CD4-positive, alpha-beta T cell (primary cell): ENCODE measurements around the gene MIXL1. TPM values are rescaled to one million over a fixed set of nuclear protein-coding genes. Genes with fewer than 3 reads are reported as not detected.

Source experiments
- ATAC-seq: fragments of 200-7000 bp; cut with Tn5 transposase; one replicate; pipeline ENCODE4 v1.10.0; 2022; ENCODE audit warnings: mild to moderate bottlenecking; ENCODE audit not compliant: poor library complexity
- CTCF ChIA-PET: fragments of 350-600 bp; sonication (Branson Sonifier 250); formaldehyde crosslinking; loops from one replicate; lab custom pipeline; 2021; ENCODE audit warnings: antibody characterized with exemption, inconsistent platforms; lab: Charles Lee
- POLR2A ChIA-PET: fragments of 350-600 bp; sonication (Branson Sonifier 250); formaldehyde crosslinking; loops from one replicate; lab custom pipeline; 2021; ENCODE audit warnings: antibody characterized with exemption, inconsistent platforms; lab: Charles Lee
- DNase-seq, 14 experiments: peaks; one replicate each; pipeline ENCODE4 v3.0.0-alpha.2; 2013 to 2020; ENCODE audit warnings: mixed read lengths in 2 of 14
- H3K27ac ChIP-seq, 2 donors: one replicate each; pipeline versions ENCODE4 v1.5.1 to v1.7.0; 2013; ENCODE audit warnings: low read length in 2 of 2, low read depth in 1 of 2, mild to moderate bottlenecking in 1 of 2
- H3K27me3 ChIP-seq, 2 experiments: 1 replicate in 1 of 2; 2 replicates in 1 of 2; pipeline versions ENCODE4 v1.6.1 to v1.7.0; 2013; ENCODE audit warnings: low read length in 2 of 2, control low read depth in 1 of 2, mild to moderate bottlenecking in 1 of 2, moderate library complexity in 1 of 2; ENCODE audit not compliant: insufficient read depth in 2 of 2, control insufficient read depth in 1 of 2
- H3K36me3 ChIP-seq: one replicate; pipeline ENCODE4 v1.6.1; 2013; ENCODE audit warnings: low read length, control low read depth; ENCODE audit not compliant: insufficient read depth
- H3K4me1 ChIP-seq: one replicate; pipeline ENCODE4 v1.6.1; 2013; ENCODE audit warnings: low read length, control low read depth; ENCODE audit not compliant: insufficient read depth
- H3K4me3 ChIP-seq: one replicate; pipeline ENCODE4 v1.5.1; 2013; ENCODE audit warnings: mild to moderate bottlenecking, low read length, moderate library complexity
- H3K9me3 ChIP-seq, 2 experiments: 1 replicate in 1 of 2; 2 replicates in 1 of 2; pipeline versions ENCODE4 v1.6.1 to v1.7.0; 2013; ENCODE audit warnings: low read length in 2 of 2, mild to moderate bottlenecking in 2 of 2, control low read depth in 1 of 2, moderate library complexity in 1 of 2; ENCODE audit not compliant: control insufficient read depth in 1 of 2, insufficient read depth in 1 of 2
- H3K27ac Mint-ChIP-seq: one replicate; pipeline ENCODE4 v1.8.0; 2020; ENCODE audit warnings: mixed read lengths
- H3K27me3 Mint-ChIP-seq: one replicate; pipeline ENCODE4 v1.8.0; 2021; ENCODE audit warnings: mixed read lengths
- H3K36me3 Mint-ChIP-seq: one replicate; pipeline ENCODE4 v1.8.0; 2021; ENCODE audit warnings: low read depth, mixed read lengths
- H3K4me1 Mint-ChIP-seq: one replicate; pipeline ENCODE4 v1.8.0; 2021; ENCODE audit warnings: low read depth, mixed read lengths
- H3K4me3 Mint-ChIP-seq: one replicate; pipeline ENCODE4 v1.8.0; 2020; ENCODE audit warnings: mild to moderate bottlenecking, mixed read lengths
- H3K9me3 Mint-ChIP-seq: one replicate; pipeline ENCODE4 v1.8.0; 2020; ENCODE audit warnings: mixed read lengths
- intact Hi-C, 2 experiments: fragments of 100-400 bp; cut with DNase I in 1 of 2; cut with micrococcal nuclease in 1 of 2; formaldehyde crosslinking; loops; one replicate each; pipeline versions ENCODE4 v1.15.1 to v1.9.0; 2023 to 2025; cut with DNase I, micrococcal nuclease
- total RNA-seq, 174 experiments: library from RNA in 2 of 174; stranded (reverse) in 2 of 174; gene quantifications; one replicate each; pipeline ENCODE4 v1.2.3 and lab custom pipeline; 2021 to 2026
- TF ChIP-seq, protein P1 (sequence below): fragments of 200-600 bp; IDR thresholded peaks from one replicate; pipeline ENCODE4 v1.8.0; 2022; ENCODE audit warnings: antibody characterized with exemption, mild to moderate bottlenecking

The MIXL1 gene
- total RNA-seq, 2 experiments from 2014 or later, result not detected

DNA sequence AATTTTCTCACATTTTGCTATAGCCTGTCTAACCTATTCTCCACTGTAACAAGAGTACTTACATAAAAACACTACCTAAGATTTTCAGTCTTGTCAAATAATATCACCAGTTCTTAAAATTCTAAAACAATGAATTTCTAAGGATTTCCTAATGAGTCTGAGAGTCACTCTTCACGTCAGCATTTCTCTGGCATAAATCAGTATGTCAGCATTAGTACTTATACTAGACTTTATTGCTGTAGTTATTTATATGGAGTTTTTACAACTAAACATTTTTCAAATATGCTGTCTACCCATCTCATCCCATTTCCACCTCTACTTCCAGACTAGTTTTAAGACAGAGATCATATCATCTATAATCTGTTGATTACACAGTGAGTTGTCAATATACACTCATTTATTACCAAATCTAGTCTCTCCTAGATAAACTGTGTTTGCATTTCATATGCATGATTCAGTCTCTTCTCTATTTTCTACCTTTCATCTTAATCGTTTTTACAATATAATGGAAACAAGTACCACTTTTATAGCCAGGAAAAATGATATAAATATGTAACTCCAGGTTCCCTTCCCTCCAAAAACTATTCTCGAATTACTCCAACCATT, 52.7 kb downstream of the MIXL1 start:
- TF ChIP-seq, protein P1, sequence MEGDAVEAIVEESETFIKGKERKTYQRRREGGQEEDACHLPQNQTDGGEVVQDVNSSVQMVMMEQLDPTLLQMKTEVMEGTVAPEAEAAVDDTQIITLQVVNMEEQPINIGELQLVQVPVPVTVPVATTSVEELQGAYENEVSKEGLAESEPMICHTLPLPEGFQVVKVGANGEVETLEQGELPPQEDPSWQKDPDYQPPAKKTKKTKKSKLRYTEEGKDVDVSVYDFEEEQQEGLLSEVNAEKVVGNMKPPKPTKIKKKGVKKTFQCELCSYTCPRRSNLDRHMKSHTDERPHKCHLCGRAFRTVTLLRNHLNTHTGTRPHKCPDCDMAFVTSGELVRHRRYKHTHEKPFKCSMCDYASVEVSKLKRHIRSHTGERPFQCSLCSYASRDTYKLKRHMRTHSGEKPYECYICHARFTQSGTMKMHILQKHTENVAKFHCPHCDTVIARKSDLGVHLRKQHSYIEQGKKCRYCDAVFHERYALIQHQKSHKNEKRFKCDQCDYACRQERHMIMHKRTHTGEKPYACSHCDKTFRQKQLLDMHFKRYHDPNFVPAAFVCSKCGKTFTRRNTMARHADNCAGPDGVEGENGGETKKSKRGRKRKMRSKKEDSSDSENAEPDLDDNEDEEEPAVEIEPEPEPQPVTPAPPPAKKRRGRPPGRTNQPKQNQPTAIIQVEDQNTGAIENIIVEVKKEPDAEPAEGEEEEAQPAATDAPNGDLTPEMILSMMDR, result no peak
- H3K4me1 Mint-ChIP-seq, result no peaks in the 10 kb centered on the region
- no peaks in the 10 kb centered on the region for H3K27me3 ChIP-seq
- H3K27ac ChIP-seq, result no peak overlapping the region
- CTCF ChIA-PET, result no interaction called here
- ATAC-seq, result no peak
- H3K9me3 ChIP-seq, result no peaks in the 10 kb centered on the region
- H3K36me3 Mint-ChIP-seq, result peaks cover 25% of the 10 kb centered on the region
- H3K27ac Mint-ChIP-seq, result no peak overlapping the region
- H3K36me3 ChIP-seq, result no peaks in the 10 kb centered on the region
- no peak overlapping the region for H3K4me3 ChIP-seq
- no peaks in the 10 kb centered on the region for H3K27me3 Mint-ChIP-seq
- POLR2A ChIA-PET, result no interaction called here
- no peaks in the 10 kb centered on the region for H3K9me3 Mint-ChIP-seq
- intact Hi-C loops, result no loop called here
- no peak overlapping the region for H3K4me3 Mint-ChIP-seq
- no peak for DNase-seq
- H3K4me1 ChIP-seq, result no peaks in the 10 kb centered on the region

Other genes with a start within 250 kb of the MIXL1 start
- gene SDE2, start 224.3 kb upstream of the MIXL1 start, total RNA-seq, result 10 to 100 TPM; 48.2 to 49.3 TPM
- 100 to 1,000 TPM; 372 to 380 TPM for gene H3-3A, start 160.9 kb upstream of the MIXL1 start, total RNA-seq
- gene ACBD3, start 36.9 kb upstream of the MIXL1 start, total RNA-seq, result 10 to 100 TPM; 26.5 to 28.3 TPM
- 1 to 10 TPM; 1.3 to 1.5 TPM for gene LIN9, start 85.5 kb downstream of the MIXL1 start, total RNA-seq
- 10 to 100 TPM; 59.3 to 63.6 TPM for gene PARP1, start 184.4 kb downstream of the MIXL1 start, total RNA-seq